Keratinocyte (primary cell): ENCODE measurements around the gene GNLY. TPM values are rescaled to one million over a fixed set of nuclear protein-coding genes. Genes with fewer than 3 reads are reported as not detected.

Source experiments
- DNase-seq: peaks from one replicate; pipeline ENCODE4 v3.0.0-alpha.2; 2011; ENCODE audit warnings: low read depth, missing footprints, low spot score
- FAIRE-seq: peaks from 2 replicates; lab custom pipeline; 2011; peaks lifted over from hg19 to GRCh38; lab: Jason Lieb, UNC
- H2AFZ ChIP-seq: 2 replicates; pipeline ENCODE4 v1.6.0; 2012; ENCODE audit warnings: low read length, control low read depth, inconsistent platforms; ENCODE audit not compliant: control insufficient read depth
- H3K27ac ChIP-seq: 2 replicates; pipeline ENCODE4 v1.5.1; 2011; ENCODE audit warnings: low read length; ENCODE audit not compliant: control insufficient read depth, insufficient read depth
- H3K27me3 ChIP-seq: 3 replicates; pipeline ENCODE4 v1.6.0; 2011; ENCODE audit warnings: low read length; ENCODE audit not compliant: control insufficient read depth, insufficient read depth; ENCODE audit errors: extremely low read depth
- H3K36me3 ChIP-seq, 2 experiments: 2 replicates in 1 of 2; 3 replicates in 1 of 2; pipeline ENCODE4 v1.5.1; 2011; ENCODE audit warnings: low read length in 2 of 2, mild to moderate bottlenecking in 1 of 2; ENCODE audit not compliant: control insufficient read depth in 2 of 2, insufficient read depth in 2 of 2; ENCODE audit errors: extremely low read depth in 1 of 2
- H3K4me1 ChIP-seq: 3 replicates; pipeline ENCODE4 v1.5.1; 2011; ENCODE audit warnings: low read length; ENCODE audit not compliant: control insufficient read depth, insufficient read depth; ENCODE audit errors: extremely low read depth
- H3K4me2 ChIP-seq: 3 replicates; pipeline ENCODE4 v1.6.0; 2011; ENCODE audit warnings: low read depth, low read length; ENCODE audit not compliant: control insufficient read depth, insufficient read depth; ENCODE audit errors: extremely low read depth
- H3K4me3 ChIP-seq, 3 experiments: fragments of 200-600 bp in 1 of 3; sonication (generic) in 1 of 3; 2 replicates in 2 of 3; 3 replicates in 1 of 3; pipeline ENCODE4 v1.5.1; 2011 to 2016; ENCODE audit warnings: low read length in 3 of 3, mild to moderate bottlenecking in 3 of 3, control low read depth in 2 of 3, inconsistent platforms in 1 of 3, low read depth in 1 of 3, mixed read lengths in 1 of 3, mixed run types in 1 of 3, moderate library complexity in 1 of 3; ENCODE audit not compliant: control insufficient read depth in 2 of 3, insufficient read depth in 2 of 3; ENCODE audit errors: extremely low read depth in 1 of 3
- H3K79me2 ChIP-seq: 2 replicates; pipeline ENCODE4 v1.6.0; 2012; ENCODE audit warnings: low read length; ENCODE audit not compliant: control insufficient read depth, insufficient read depth
- H3K9ac ChIP-seq: 3 replicates; pipeline ENCODE4 v1.6.0; 2011; ENCODE audit warnings: low read length; ENCODE audit not compliant: control insufficient read depth, insufficient read depth; ENCODE audit errors: extremely low read depth
- H3K9me1 ChIP-seq: 3 replicates; pipeline ENCODE4 v1.6.0; 2011; ENCODE audit warnings: low read length; ENCODE audit not compliant: control insufficient read depth, insufficient read depth; ENCODE audit errors: extremely low read depth
- H3K9me3 ChIP-seq: 2 replicates; pipeline ENCODE4 v1.5.1; 2012; ENCODE audit warnings: low read depth, low read length; ENCODE audit not compliant: control insufficient read depth
- H4K20me1 ChIP-seq: 3 replicates; pipeline ENCODE4 v1.6.0; 2011; ENCODE audit warnings: low read length; ENCODE audit not compliant: control insufficient read depth, insufficient read depth; ENCODE audit errors: extremely low read depth
- EZH2 ChIP-seq: IDR thresholded peaks from one replicate; pipeline ENCODE4 v1.6.1; 2012; ENCODE audit warnings: inconsistent platforms, mild to moderate bottlenecking, low read length, moderate library complexity
- dilution Hi-C: fragments of 300-500 bp; cut with MboI; formaldehyde crosslinking; loops from one replicate; pipeline ENCODE4 v1.7.0; 2020; ENCODE audit warnings: low sequenced_read_pairs; ENCODE audit not compliant: extremely low pct_ligation_motif_present
- polyA plus RNA-seq, 5 experiments: library from polyadenylated mRNA; depleted of rRNA in 3 of 5; stranded (reverse) in 3 of 5; stranded (forward) in 1 of 5; unstranded in 1 of 5; fragments of >200 nt; gene quantifications; 1 replicate in 1 of 5; 2 replicates in 3 of 5; 3 replicates in 1 of 5; pipeline versions ENCODE4 v1.2.1 to v1.2.3, GENCODE V29; 2011 to 2012; ENCODE audit warnings: missing spikeins in 2 of 5, low read depth in 1 of 5, low replicate concordance in 1 of 5
- TF ChIP-seq, protein P1 (sequence below), 3 experiments: IDR thresholded peaks in 1 of 3; conservative IDR thresholded peaks in 1 of 3; optimal IDR thresholded peaks in 1 of 3; 2 replicates in 2 of 3; 3 replicates in 1 of 3; pipeline versions ENCODE3 to v1.5.1; 2011; ENCODE audit warnings: low read length in 3 of 3, mild to moderate bottlenecking in 3 of 3, moderate library complexity in 2 of 3, control low read depth in 1 of 3, inconsistent platforms in 1 of 3; ENCODE audit not compliant: insufficient read depth in 2 of 3; ENCODE audit errors: extremely low read depth in 1 of 3

GNLY gene
- polyA plus RNA-seq, 1 donor (not counting 4 experiments of a cell fraction or from before 2014, with no cell fraction given): not detected

DNA sequence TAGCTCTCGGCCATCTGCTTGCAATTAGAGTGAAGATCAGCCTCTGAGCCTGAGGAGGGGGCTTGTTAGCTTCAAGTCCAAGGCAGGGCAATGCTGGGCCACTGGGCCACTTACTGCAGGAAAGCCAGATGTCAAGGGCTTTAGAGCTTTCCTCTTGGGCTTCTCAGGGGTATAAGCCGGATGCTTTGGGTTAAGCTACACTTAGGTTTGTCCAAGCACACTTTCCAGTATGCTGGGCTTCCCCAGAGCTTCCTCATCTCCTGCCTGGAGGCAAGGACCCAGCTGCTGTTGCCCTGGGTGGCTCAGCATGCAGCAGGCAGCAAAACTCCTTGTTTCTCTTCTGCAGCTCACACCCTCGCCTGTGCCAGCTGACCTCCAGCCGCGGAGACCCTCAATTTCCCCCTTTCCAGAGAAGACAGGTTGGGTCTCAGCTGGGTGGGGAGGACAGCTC is 30.6 kb downstream of the GNLY start:
- H3K9ac ChIP-seq: no peak overlapping the region
- H3K9me3 ChIP-seq: no peaks in the 10 kb centered on the region
- TF ChIP-seq, protein P1, sequence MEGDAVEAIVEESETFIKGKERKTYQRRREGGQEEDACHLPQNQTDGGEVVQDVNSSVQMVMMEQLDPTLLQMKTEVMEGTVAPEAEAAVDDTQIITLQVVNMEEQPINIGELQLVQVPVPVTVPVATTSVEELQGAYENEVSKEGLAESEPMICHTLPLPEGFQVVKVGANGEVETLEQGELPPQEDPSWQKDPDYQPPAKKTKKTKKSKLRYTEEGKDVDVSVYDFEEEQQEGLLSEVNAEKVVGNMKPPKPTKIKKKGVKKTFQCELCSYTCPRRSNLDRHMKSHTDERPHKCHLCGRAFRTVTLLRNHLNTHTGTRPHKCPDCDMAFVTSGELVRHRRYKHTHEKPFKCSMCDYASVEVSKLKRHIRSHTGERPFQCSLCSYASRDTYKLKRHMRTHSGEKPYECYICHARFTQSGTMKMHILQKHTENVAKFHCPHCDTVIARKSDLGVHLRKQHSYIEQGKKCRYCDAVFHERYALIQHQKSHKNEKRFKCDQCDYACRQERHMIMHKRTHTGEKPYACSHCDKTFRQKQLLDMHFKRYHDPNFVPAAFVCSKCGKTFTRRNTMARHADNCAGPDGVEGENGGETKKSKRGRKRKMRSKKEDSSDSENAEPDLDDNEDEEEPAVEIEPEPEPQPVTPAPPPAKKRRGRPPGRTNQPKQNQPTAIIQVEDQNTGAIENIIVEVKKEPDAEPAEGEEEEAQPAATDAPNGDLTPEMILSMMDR (optimal IDR thresholded peaks at IDR 0.05 in 1 of 3, IDR thresholded peaks at IDR 0.05 in 1 of 3, conservative IDR thresholded peaks at IDR 0.05 in 1 of 3; ENCODE audit: extremely low read depth in 1 of 3, insufficient read depth in 2 of 3, low read length in 3 of 3): no peak
- TF ChIP-seq EZH2: no peak
- peaks cover 3% of the 10 kb centered on the region for H4K20me1 ChIP-seq
- H3K27ac ChIP-seq: no peak overlapping the region
- no peaks in the 10 kb centered on the region for H3K36me3 ChIP-seq
- no peak overlapping the region for H3K4me3 ChIP-seq
- dilution Hi-C loops: loop anchor here (25.0 kb wide), 1 partner anchor 88 kb away; no protein-coding TSS in a partner anchor
- no peak overlapping the region for H2AFZ ChIP-seq
- no peaks in the 10 kb centered on the region for H3K9me1 ChIP-seq
- H3K79me2 ChIP-seq: no peaks in the 10 kb centered on the region
- no peaks in the 10 kb centered on the region for H3K4me1 ChIP-seq
- H3K27me3 ChIP-seq: peaks cover 23% of the 10 kb centered on the region
- no peak overlapping the region for H3K4me2 ChIP-seq
- FAIRE-seq (no peak), DNase-seq (no peak)

GRCh38 chr2:85725451-85725850 is 31.3 kb downstream of the GNLY start:
- H3K4me2 ChIP-seq: no peak overlapping the region
- FAIRE-seq: no peak
- H3K9ac ChIP-seq: no peak overlapping the region
- peaks cover 3% of the 10 kb centered on the region for H4K20me1 ChIP-seq
- H3K27me3 ChIP-seq: peaks cover 23% of the 10 kb centered on the region
- no peaks in the 10 kb centered on the region for H3K9me1 ChIP-seq
- H3K36me3 ChIP-seq: no peaks in the 10 kb centered on the region
- H3K27ac ChIP-seq: no peak overlapping the region
- no peak overlapping the region for H2AFZ ChIP-seq
- DNase-seq: no peak
- dilution Hi-C loops: no loop called here
- no peaks in the 10 kb centered on the region for H3K4me1 ChIP-seq
- TF ChIP-seq EZH2: no peak
- TF ChIP-seq, protein P1 (optimal IDR thresholded peaks at IDR 0.05 in 1 of 3, IDR thresholded peaks at IDR 0.05 in 1 of 3, conservative IDR thresholded peaks at IDR 0.05 in 1 of 3; ENCODE audit: extremely low read depth in 1 of 3, insufficient read depth in 2 of 3, low read length in 3 of 3): no peak
- no peaks in the 10 kb centered on the region for H3K79me2 ChIP-seq
- H3K9me3 ChIP-seq: no peaks in the 10 kb centered on the region
- no peak overlapping the region for H3K4me3 ChIP-seq
